ENCODE data around the gene HENMT1.

The HENMT1 gene

GRCh38 chr1:108624069-108624468, 36.8 kb downstream of the HENMT1 start:
- DNase-seq: no peak

- DNase-seq: no peak
Observed at GRCh38 chr1:108617724-108618056, 43.2 kb downstream of the HENMT1 start.

- DNase-seq: no peak
Observed at GRCh38 chr1:108617008-108617723, 43.7 kb downstream of the HENMT1 start.

GRCh38 chr1:108615544-108615943, 45.3 kb downstream of the HENMT1 start:
- DNase-seq: no peak

GRCh38 chr1:108612496-108612895, 48.4 kb downstream of the HENMT1 start:
- no peak for DNase-seq

- no peak for DNase-seq
Observed at GRCh38 chr1:108611984-108612383, 48.9 kb downstream of the HENMT1 start.

- peak; percentile 42 for DNase-seq
Observed at GRCh38 chr1:108610073-108610472, 50.8 kb downstream of the HENMT1 start.

- peak; percentile 35 for DNase-seq
Observed at GRCh38 chr1:108609483-108610049, 51.3 kb downstream of the HENMT1 start.

- DNase-seq: no peak
Observed at GRCh38 chr1:108606478-108606877, 54.4 kb downstream of the HENMT1 start.

- DNase-seq: no peak
Observed at GRCh38 chr1:108605633-108606032, 55.3 kb downstream of the HENMT1 start.

- no peak for DNase-seq
Observed at GRCh38 chr1:108601708-108602410, 59.0 kb downstream of the HENMT1 start.

GRCh38 chr1:108600504-108600903, 60.4 kb downstream of the HENMT1 start:
- DNase-seq: no peak

GRCh38 chr1:108598340-108598739, 62.6 kb downstream of the HENMT1 start:
- no peak for DNase-seq
